Muscle of leg (tissue), 9 donors: ENCODE results near the gene MLH3. TPM values are rescaled to one million over a fixed set of nuclear protein-coding genes. Genes with fewer than 3 reads are reported as not detected.

Experiments used
- polyA plus RNA-seq, 8 donors: library from polyadenylated mRNA; unstranded; fragments of 120-200 nt; gene quantifications; one replicate each; pipeline versions ENCODE4 v1.2.1 to v1.2.3, GENCODE V29; 2013; ENCODE audit warnings: inconsistent platforms in 1 of 8, low replicate concordance in 1 of 8; ENCODE audit not compliant: insufficient read length in 8 of 8, insufficient read depth in 1 of 8
- total RNA-seq: library from RNA; stranded (reverse); fragments of 120-200 nt; gene quantifications from one replicate; pipeline ENCODE4 v1.2.4, GENCODE V29; 2013

MLH3 gene
- total and polyA plus RNA-seq, 9 donors, result 18.4 to 40.9 (median 20.0) TPM

Other genes starting within 250 kb of the MLH3 start
- not detected for gene PROX2, start 175.3 kb downstream of the MLH3 start, total RNA-seq
- 1 to 10 TPM in 1 of 8 donors, under 1 TPM in 7; 0.06 to 1.1 (median 0.34) TPM for gene PROX2, start 175.3 kb downstream of the MLH3 start, polyA plus RNA-seq
- gene DLST, start 169.6 kb downstream of the MLH3 start, total RNA-seq, result 38.6 TPM
- gene DLST, start 169.6 kb downstream of the MLH3 start, polyA plus RNA-seq, result 10 to 100 TPM; 61.9 to 76.2 (median 65.9) TPM
- 6.1 TPM for gene RPS6KL1, start 128.2 kb downstream of the MLH3 start, total RNA-seq
- 10 to 100 TPM in 4 of 8 donors, 1 to 10 TPM in 4; 6.6 to 11.2 (median 8.8) TPM for gene RPS6KL1, start 128.2 kb downstream of the MLH3 start, polyA plus RNA-seq
- gene PGF, start 95.9 kb downstream of the MLH3 start, total RNA-seq, result 30.2 TPM
- 10 to 100 TPM; 27.0 to 47.0 (median 33.1) TPM for gene PGF, start 95.9 kb downstream of the MLH3 start, polyA plus RNA-seq
- gene EIF2B2, start 48.5 kb downstream of the MLH3 start, total RNA-seq, result 45.2 TPM
- gene EIF2B2, start 48.5 kb downstream of the MLH3 start, polyA plus RNA-seq, result 10 to 100 TPM; 45.7 to 59.8 (median 53.4) TPM
- 13.2 TPM for gene ACYP1, start 12.6 kb upstream of the MLH3 start, total RNA-seq
- 10 to 100 TPM; 13.0 to 24.6 (median 15.7) TPM for gene ACYP1, start 12.6 kb upstream of the MLH3 start, polyA plus RNA-seq
- gene ZC2HC1C, start 18.2 kb upstream of the MLH3 start, total RNA-seq, result 0.53 TPM
- 1 to 10 TPM in 6 of 8 donors, under 1 TPM in 2; 0.65 to 2.6 (median 1.5) TPM for gene ZC2HC1C, start 18.2 kb upstream of the MLH3 start, polyA plus RNA-seq
- gene NEK9, start 75.6 kb upstream of the MLH3 start, total RNA-seq, result 34.4 TPM
- gene NEK9, start 75.6 kb upstream of the MLH3 start, polyA plus RNA-seq, result 10 to 100 TPM; 70.5 to 99.7 (median 83.9) TPM
- 180 TPM for gene TMED10, start 125.1 kb upstream of the MLH3 start, total RNA-seq
- 100 to 1,000 TPM; 100 to 146 (median 122) TPM for gene TMED10, start 125.1 kb upstream of the MLH3 start, polyA plus RNA-seq
- gene FOS, start 227.4 kb upstream of the MLH3 start, total RNA-seq, result 591 TPM
- 1,000 to 10,000 TPM in 2 of 8 donors, 100 to 1,000 TPM in 6; 142 to 1,403 (median 729) TPM for gene FOS, start 227.4 kb upstream of the MLH3 start, polyA plus RNA-seq